CD14-positive monocyte (primary cell): ENCODE data around the gene BLVRB. TPM values are rescaled to one million over a fixed set of nuclear protein-coding genes. Genes with fewer than 3 reads are reported as not detected.

Experiments used
- DNase-seq, 3 donors: peaks; one replicate each; pipeline ENCODE4 v3.0.0-alpha.2; 2011 to 2022
- H2AFZ ChIP-seq: 2 replicates; pipeline ENCODE4 v1.6.0; 2012; ENCODE audit warnings: mild to moderate bottlenecking, low read depth, low read length, inconsistent platforms; ENCODE audit not compliant: insufficient read depth, poor library complexity, severe bottlenecking
- H3K27ac ChIP-seq, 2 donors: 1 replicate in 1 of 2; 2 replicates in 1 of 2; pipeline ENCODE4 v1.5.1; 2012 to 2013; ENCODE audit warnings: low read length in 2 of 2, control low read depth in 1 of 2, inconsistent platforms in 1 of 2, low read depth in 1 of 2, mild to moderate bottlenecking in 1 of 2
- H3K27me3 ChIP-seq, 2 donors: one replicate each; pipeline versions ENCODE4 v1.6.0 to v1.6.1; 2011 to 2013; ENCODE audit warnings: low read length in 2 of 2; ENCODE audit not compliant: control insufficient read depth in 2 of 2, insufficient read depth in 2 of 2
- H3K36me3 ChIP-seq, 2 donors: replicated peaks in 1 of 2; 1 replicate in 1 of 2; 2 replicates in 1 of 2; pipeline versions ENCODE4 v1.5.1 to v1.6.1; 2012 to 2013; ENCODE audit warnings: low read length in 2 of 2, control low read depth in 1 of 2, inconsistent platforms in 1 of 2, mild to moderate bottlenecking in 1 of 2; ENCODE audit not compliant: insufficient read depth in 2 of 2, control insufficient read depth in 1 of 2
- H3K4me1 ChIP-seq, 2 donors: 1 replicate in 1 of 2; 2 replicates in 1 of 2; pipeline versions ENCODE4 v1.5.1 to v1.6.1; 2012 to 2013; ENCODE audit warnings: low read length in 2 of 2, control low read depth in 1 of 2, inconsistent platforms in 1 of 2, mild to moderate bottlenecking in 1 of 2, moderate library complexity in 1 of 2; ENCODE audit not compliant: insufficient read depth in 2 of 2, control insufficient read depth in 1 of 2
- H3K4me2 ChIP-seq: replicated peaks from 2 replicates; pipeline ENCODE3; 2012; ENCODE audit warnings: low read length, moderate library complexity, mild to moderate bottlenecking; ENCODE audit not compliant: poor library complexity, severe bottlenecking; ENCODE audit errors: extremely low read depth
- H3K4me3 ChIP-seq, 3 experiments: fragments of 200-600 bp in 1 of 3; sonication (generic) in 1 of 3; replicated peaks in 1 of 3; 1 replicate in 2 of 3; 2 replicates in 1 of 3; pipeline ENCODE4 v1.5.1; 2011 to 2013; ENCODE audit warnings: low read length in 3 of 3, mild to moderate bottlenecking in 3 of 3, control low read depth in 2 of 3, low read depth in 2 of 3, inconsistent platforms in 1 of 3, moderate library complexity in 1 of 3
- H3K79me2 ChIP-seq: 2 replicates; pipeline ENCODE4 v1.6.0; 2012; ENCODE audit warnings: mild to moderate bottlenecking, control low read depth, inconsistent platforms, low read length, moderate library complexity; ENCODE audit not compliant: insufficient read depth
- H3K9ac ChIP-seq: 2 replicates; pipeline ENCODE4 v1.6.0; 2017; ENCODE audit warnings: low read length, mild to moderate bottlenecking; ENCODE audit not compliant: insufficient read depth, poor library complexity, severe bottlenecking
- H3K9me3 ChIP-seq, 2 donors: replicated peaks in 1 of 2; 1 replicate in 1 of 2; 2 replicates in 1 of 2; pipeline versions ENCODE4 v1.5.1 to v1.6.1; 2012 to 2013; ENCODE audit warnings: low read length in 2 of 2, control low read depth in 1 of 2; ENCODE audit not compliant: control insufficient read depth in 1 of 2, insufficient read depth in 1 of 2
- H4K20me1 ChIP-seq: 2 replicates; pipeline ENCODE4 v1.6.0; 2012; ENCODE audit warnings: mild to moderate bottlenecking, low read length, control low read depth, moderate library complexity; ENCODE audit not compliant: insufficient read depth
- H3K27ac Mint-ChIP-seq, 7 donors: one replicate each; pipeline ENCODE4 v1.8.0; 2020; ENCODE audit warnings: mild to moderate bottlenecking in 7 of 7, mixed read lengths in 7 of 7, moderate library complexity in 6 of 7, inconsistent platforms in 2 of 7
- H3K27me3 Mint-ChIP-seq, 3 donors: one replicate each; pipeline ENCODE4 v1.8.0; 2021 to 2022; ENCODE audit warnings: low read depth in 3 of 3, mild to moderate bottlenecking in 3 of 3, mixed read lengths in 3 of 3, moderate library complexity in 3 of 3, inconsistent platforms in 1 of 3
- H3K36me3 Mint-ChIP-seq, 2 donors: one replicate each; pipeline ENCODE4 v1.8.0; 2020; ENCODE audit warnings: mixed read lengths in 2 of 2, inconsistent platforms in 1 of 2, mild to moderate bottlenecking in 1 of 2
- H3K4me1 Mint-ChIP-seq: one replicate; pipeline ENCODE4 v1.8.0; 2020; ENCODE audit warnings: mild to moderate bottlenecking, mixed read lengths
- H3K4me3 Mint-ChIP-seq, 2 donors: one replicate each; pipeline ENCODE4 v1.8.0; 2020; ENCODE audit warnings: mild to moderate bottlenecking in 2 of 2, mixed read lengths in 2 of 2, moderate library complexity in 1 of 2
- H3K9me3 Mint-ChIP-seq, 7 donors: one replicate each; pipeline ENCODE4 v1.8.0; 2020 to 2022; ENCODE audit warnings: mixed read lengths in 7 of 7, mild to moderate bottlenecking in 6 of 7, moderate library complexity in 6 of 7, inconsistent platforms in 2 of 7
- whole genome bisulfite sequencing: methylation state at CpG from one replicate; pipeline ENCODE4 v1.1.5; 2013; ENCODE audit warnings: missing lambda C conversion rate; ENCODE audit not compliant: insufficient coverage; 5-methylcytosine and 5-hydroxymethylcytosine counted together
- intact Hi-C, 2 donors: fragments of 100-400 bp; cut with micrococcal nuclease; formaldehyde crosslinking; loops; one replicate each; pipeline versions ENCODE4 v1.15.0 to v1.15.1; 2023
- polyA plus RNA-seq, 3 donors: library from polyadenylated mRNA; depleted of rRNA in 1 of 3; unstranded in 2 of 3; stranded (reverse) in 1 of 3; fragments of 300-500 nt in 2 of 3; fragments of >200 nt in 1 of 3; fragmentation: Illumina TruSeq in 2 of 3; gene quantifications; 1 replicate in 2 of 3; 2 replicates in 1 of 3; pipeline ENCODE4 v1.2.3, GENCODE V29; 2012 to 2021
- TF ChIP-seq, protein P1 (sequence below): fragments of 200-600 bp; IDR thresholded peaks from one replicate; pipeline ENCODE4 v1.8.0; 2022; ENCODE audit warnings: antibody characterized with exemption, mild to moderate bottlenecking

The BLVRB gene
- polyA plus RNA-seq, 3 donors, result 299 to 625 (median 601) TPM

DNA sequence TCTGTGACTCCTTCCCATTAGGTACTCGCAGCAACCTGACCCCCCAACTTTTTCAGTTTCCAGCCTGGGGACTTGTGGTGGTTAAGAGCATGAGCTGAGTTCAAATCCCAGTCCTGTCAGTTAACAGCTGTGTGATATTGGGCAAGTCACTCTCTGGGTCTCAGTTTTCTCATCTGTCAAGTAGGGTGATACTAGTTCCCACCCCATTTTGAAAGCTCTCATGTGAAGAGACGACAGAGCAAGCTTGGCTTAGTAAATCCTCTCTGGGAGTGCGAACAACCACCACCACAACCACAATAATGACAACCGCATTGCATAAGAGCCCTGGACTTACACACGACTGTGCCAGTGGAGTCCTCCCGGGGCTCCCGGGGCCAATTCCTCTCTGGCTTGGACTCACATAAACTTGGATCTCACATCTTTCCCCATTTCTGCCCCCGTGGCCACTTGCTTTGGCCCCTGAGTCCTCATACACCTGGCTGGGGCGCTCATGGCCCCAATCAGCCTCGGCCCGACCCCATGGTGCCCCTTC is 454 bp downstream of the BLVRB start:
- H3K4me1 ChIP-seq, result peaks cover 59 to 71% of the 10 kb centered on the region in 2 donors

More for the DNA sequence above, 454 bp downstream of the BLVRB start:
- Mint-ChIP-seq H3K27me3 (peaks cover 24 to 33% (median 27%) of the 10 kb centered on the region in 3 donors), H3K27ac (peak overlapping the region; percentile 93 to 99 (median 97)), H3K9me3 (peaks cover 2 to 10% (median 6%) of the 10 kb centered on the region in 7 donors), H3K4me3 (peak overlapping the region; percentile 88 to 90), H3K4me1 (peaks cover 62% of the 10 kb centered on the region), H3K36me3 (peaks cover 10 to 11% of the 10 kb centered on the region in 2 donors)
- H3K36me3 ChIP-seq, result no peaks in the 10 kb centered on the region
- peak overlapping the region; percentile 89 for H3K4me2 ChIP-seq
- peak overlapping the region; percentile 89 for H3K9ac ChIP-seq
- H2AFZ ChIP-seq, result peak overlapping the region; percentile 60
- H3K27ac ChIP-seq, result peak overlapping the region; percentile 91 to 96
- H3K4me3 ChIP-seq, result peak overlapping the region; percentile 58 to 84 (median 62)
- H4K20me1 ChIP-seq, result peaks cover 5% of the 10 kb centered on the region
- peaks cover 13 to 24% of the 10 kb centered on the region in 2 donors for H3K27me3 ChIP-seq
- H3K79me2 ChIP-seq, result peaks cover 38% of the 10 kb centered on the region
- WGBS, result 2% methylated on average over 10 of the region's 11 CpGs
- TF ChIP-seq, protein P1, sequence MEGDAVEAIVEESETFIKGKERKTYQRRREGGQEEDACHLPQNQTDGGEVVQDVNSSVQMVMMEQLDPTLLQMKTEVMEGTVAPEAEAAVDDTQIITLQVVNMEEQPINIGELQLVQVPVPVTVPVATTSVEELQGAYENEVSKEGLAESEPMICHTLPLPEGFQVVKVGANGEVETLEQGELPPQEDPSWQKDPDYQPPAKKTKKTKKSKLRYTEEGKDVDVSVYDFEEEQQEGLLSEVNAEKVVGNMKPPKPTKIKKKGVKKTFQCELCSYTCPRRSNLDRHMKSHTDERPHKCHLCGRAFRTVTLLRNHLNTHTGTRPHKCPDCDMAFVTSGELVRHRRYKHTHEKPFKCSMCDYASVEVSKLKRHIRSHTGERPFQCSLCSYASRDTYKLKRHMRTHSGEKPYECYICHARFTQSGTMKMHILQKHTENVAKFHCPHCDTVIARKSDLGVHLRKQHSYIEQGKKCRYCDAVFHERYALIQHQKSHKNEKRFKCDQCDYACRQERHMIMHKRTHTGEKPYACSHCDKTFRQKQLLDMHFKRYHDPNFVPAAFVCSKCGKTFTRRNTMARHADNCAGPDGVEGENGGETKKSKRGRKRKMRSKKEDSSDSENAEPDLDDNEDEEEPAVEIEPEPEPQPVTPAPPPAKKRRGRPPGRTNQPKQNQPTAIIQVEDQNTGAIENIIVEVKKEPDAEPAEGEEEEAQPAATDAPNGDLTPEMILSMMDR, result no peak
- DNase-seq, result peak; percentile 78 to 90 (median 89)
- no peaks in the 10 kb centered on the region for H3K9me3 ChIP-seq
- intact Hi-C loops, result loop anchor here (2.0 to 10.0 kb wide), 4 partner anchors 20 to 107 kb away; partner anchors contain the start of gene SERTAD3 (in 1 of the 2)
